HepG2 (cell line): ENCODE measurements around the gene TRIM2. TPM values are rescaled to one million over a fixed set of nuclear protein-coding genes. Genes with fewer than 3 reads are reported as not detected.

Source experiments
- AKNA ChIP-seq: sonication (generic); formaldehyde crosslinking; IDR thresholded peaks from 2 replicates; pipeline ENCODE4 v1.4.0; 2020; ENCODE audit warnings: missing genetic modification reagents, borderline replicate concordance
- ATF3 ChIP-seq: sonication (generic); formaldehyde crosslinking; IDR thresholded peaks from 2 replicates; pipeline ENCODE4 v1.4.0; 2020; ENCODE audit warnings: missing genetic modification reagents
- CEBPZ ChIP-seq: IDR thresholded peaks from 2 replicates; pipeline ENCODE4 v1.6.1; 2012; ENCODE audit warnings: low read length, improper control_type of control experiment
- GMEB2 ChIP-seq: IDR thresholded peaks from 2 replicates; pipeline ENCODE4 v1.6.1; 2016; ENCODE audit warnings: missing biosample characterization, missing genetic modification reagents, low read depth
- MBD4 ChIP-seq: IDR thresholded peaks from 2 replicates; pipeline ENCODE4 v1.6.1; 2012; ENCODE audit warnings: low read length, inconsistent platforms, borderline replicate concordance
- MIER3 ChIP-seq: IDR thresholded peaks from 2 replicates; pipeline ENCODE4 v1.6.1; 2016; ENCODE audit warnings: missing compliant biosample characterization, borderline replicate concordance
- MZF1 ChIP-seq: sonication (generic); formaldehyde crosslinking; IDR thresholded peaks from 2 replicates; pipeline ENCODE4 v1.8.1; 2023; ENCODE audit warnings: mild to moderate bottlenecking, missing genetic modification reagents, borderline replicate concordance
- PPARG ChIP-seq: conservative IDR thresholded peaks from 2 replicates; pipeline ENCODE4 v1.6.1; 2016; ENCODE audit warnings: missing biosample characterization, missing genetic modification reagents
- SAFB2 ChIP-seq: sonication (generic); formaldehyde crosslinking; IDR thresholded peaks from 2 replicates; pipeline ENCODE4 v1.5.1; 2020; ENCODE audit warnings: missing genetic modification reagents, low read depth, mild to moderate bottlenecking, borderline replicate concordance
- SMARCE1 ChIP-seq: fragments of 450-650 bp; IDR thresholded peaks from 2 replicates; pipeline ENCODE4 v1.6.1; 2017; ENCODE audit warnings: borderline replicate concordance
- THAP7 ChIP-seq: sonication (generic); formaldehyde crosslinking; IDR thresholded peaks from 2 replicates; pipeline ENCODE4 v1.8.1; 2023; ENCODE audit warnings: mild to moderate bottlenecking, missing genetic modification reagents
- THAP8 ChIP-seq: sonication (generic); formaldehyde crosslinking; IDR thresholded peaks from 2 replicates; pipeline ENCODE4 v1.5.1; 2020; ENCODE audit warnings: missing genetic modification reagents, mild to moderate bottlenecking, borderline replicate concordance
- ZNF207 ChIP-seq: fragments of 450-650 bp; IDR thresholded peaks from 2 replicates; pipeline ENCODE4 v1.6.1; 2016; ENCODE audit warnings: antibody characterized with exemption, borderline replicate concordance
- ZNF235 ChIP-seq: sonication (generic); formaldehyde crosslinking; IDR thresholded peaks from 2 replicates; pipeline ENCODE4 v1.8.1; 2023; ENCODE audit warnings: mild to moderate bottlenecking, missing genetic modification reagents, borderline replicate concordance
- ZNF274 ChIP-seq: sonication (generic); formaldehyde crosslinking; IDR thresholded peaks from 2 replicates; pipeline ENCODE4 v1.5.1; 2020; ENCODE audit warnings: mild to moderate bottlenecking, missing genetic modification reagents
- ZSCAN31 ChIP-seq: sonication (generic); formaldehyde crosslinking; IDR thresholded peaks from 2 replicates; pipeline ENCODE4 v1.5.0; 2020; ENCODE audit warnings: low read depth, mild to moderate bottlenecking, missing genetic modification reagents
- ZSCAN9 ChIP-seq: IDR thresholded peaks from 2 replicates; pipeline ENCODE4 v1.6.1; 2016; ENCODE audit warnings: borderline replicate concordance
- polyA plus RNA-seq, 8 experiments: library from polyadenylated mRNA; depleted of rRNA in 3 of 8; stranded (reverse) in 7 of 8; unstranded in 1 of 8; fragments of >200 nt; fragmentation: Illumina TruSeq in 4 of 8; extraction: Trizol in 4 of 8; gene quantifications; 2 replicates each; pipeline versions ENCODE4 v1.2.1 to v1.2.3, GENCODE V29; 2011 to 2016; ENCODE audit warnings: low read depth in 4 of 8, missing spikeins in 1 of 8, mixed read lengths in 1 of 8; ENCODE audit not compliant: insufficient read depth in 1 of 8
- total RNA-seq, 5 experiments: library from RNA; depleted of rRNA; stranded (reverse); fragments of >200 nt; fragmentation: Illumina TruSeq; extraction: Trizol; gene quantifications; 2 replicates each; pipeline ENCODE4 v1.2.3, GENCODE V29; 2016; ENCODE audit warnings: low read depth in 1 of 5

TRIM2 gene
- total and polyA plus RNA-seq, 2 of the 13 experiments (the other 11 are each of a cell fraction or from before 2014, with no cell fraction given): 2.1 to 4.2 TPM

GRCh38 chr4:153174821-153175567 lies 29.2 kb upstream of the TRIM2 start (continued):
- no peak for TF ChIP-seq THAP7
- TF ChIP-seq MIER3: 0 out of 2 replicates have a peak, but pooled peaks have one; percentile 21
- no peak for TF ChIP-seq THAP8 (CRISPR knock-in tag)
- no peak for TF ChIP-seq MZF1
- TF ChIP-seq ATF3: no peak
- no peak for TF ChIP-seq ZSCAN9 (CRISPR knock-in tag)
- no peak for TF ChIP-seq ZNF235 (CRISPR knock-in tag)
- TF ChIP-seq GMEB2 (CRISPR knock-in tag): no peak
- TF ChIP-seq AKNA (CRISPR knock-in tag): no peak
- no peak for TF ChIP-seq SAFB2 (CRISPR knock-in tag)
- TF ChIP-seq CEBPZ: no peak
- no peak for TF ChIP-seq MBD4
- 0 out of 2 replicates have a peak, but pooled peaks have one; percentile 42 for TF ChIP-seq ZSCAN31 (CRISPR knock-in tag)
- TF ChIP-seq PPARG (CRISPR knock-in tag): peak; percentile 49; the same call in 1 of the 2 replicates
- no peak for TF ChIP-seq ZNF274
- TF ChIP-seq SMARCE1: no peak
- no peak for TF ChIP-seq ZNF207
